HG02759 (cell line): Measurements from ENCODE around the gene KCNT2.

ENCODE experiments used
- ATAC-seq: cut with Tn5 transposase; IDR thresholded peaks from one replicate; pipeline ENCODE4 v1.9.1; 2021; ENCODE audit warnings: mild to moderate bottlenecking, moderate library complexity; ENCODE audit not compliant: unreplicated experiment

Gene KCNT2

GRCh38 chr1:196451103-196451502 is 157.1 kb downstream of the KCNT2 start:
- ATAC-seq = no peak

DNA sequence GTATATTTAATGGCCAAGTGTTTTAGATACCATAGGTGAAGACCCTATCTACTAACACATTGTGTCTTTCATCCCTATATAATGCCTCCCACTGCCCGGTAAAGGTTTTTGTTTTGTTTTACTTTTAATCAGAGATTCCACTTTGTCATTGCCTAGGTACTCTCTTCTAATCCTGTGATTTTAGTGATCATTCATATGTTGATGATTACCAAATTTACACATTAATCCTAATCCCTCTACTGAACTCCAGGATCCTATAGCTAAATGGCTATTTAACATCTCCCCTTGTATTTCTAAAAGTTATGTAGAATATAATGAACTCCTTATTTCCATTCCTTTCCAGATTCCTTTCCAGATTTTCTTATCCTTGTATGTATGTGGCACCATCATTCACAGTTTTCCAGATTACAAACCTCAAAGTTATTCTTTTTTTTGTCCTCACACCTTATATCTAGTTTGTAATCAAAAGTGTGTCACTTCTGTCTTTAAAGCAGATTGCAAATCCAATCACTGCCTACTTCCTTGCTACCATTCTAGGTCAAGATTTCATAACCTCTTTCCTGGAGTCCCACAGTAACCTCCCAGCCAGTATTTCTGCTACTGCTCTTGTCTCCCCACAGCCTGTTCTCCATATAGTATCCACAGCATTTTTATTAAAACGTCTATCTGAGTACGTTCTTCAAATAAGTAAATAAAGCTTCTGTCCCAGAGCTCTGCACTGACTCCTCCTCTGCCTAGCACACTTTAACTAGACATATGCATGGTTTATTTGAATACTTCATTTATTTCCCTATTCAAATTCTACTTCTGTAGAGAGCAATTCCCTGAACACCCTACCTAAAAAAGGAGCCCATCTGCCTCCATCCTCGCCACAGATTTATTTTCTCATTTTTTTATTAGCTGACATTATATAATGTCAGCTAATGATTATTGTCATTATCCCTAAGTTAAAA is 157.8 kb downstream of the KCNT2 start:
- ATAC-seq = no peak

DNA sequence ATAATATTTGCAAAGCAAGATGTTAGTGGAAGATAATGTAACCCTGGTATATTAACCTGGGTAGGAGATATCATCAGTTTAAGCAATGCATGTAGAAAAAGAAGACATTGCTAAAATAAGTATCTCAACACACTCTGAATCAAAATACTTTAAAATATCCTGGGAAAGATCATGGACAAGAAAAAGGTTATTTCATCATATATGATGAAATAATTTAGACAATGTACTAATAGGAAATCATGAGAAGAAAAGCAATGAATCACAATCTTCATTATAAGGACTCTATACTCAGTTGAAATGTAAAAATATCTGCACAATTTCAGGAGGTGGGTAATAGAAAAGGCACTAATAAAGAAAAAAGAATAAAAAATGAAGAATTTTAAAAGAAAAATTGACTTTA is 158.8 kb downstream of the KCNT2 start:
- ATAC-seq = no peak

GRCh38 chr1:196445775-196446174 is 162.5 kb downstream of the KCNT2 start:
- ATAC-seq = no peak

DNA sequence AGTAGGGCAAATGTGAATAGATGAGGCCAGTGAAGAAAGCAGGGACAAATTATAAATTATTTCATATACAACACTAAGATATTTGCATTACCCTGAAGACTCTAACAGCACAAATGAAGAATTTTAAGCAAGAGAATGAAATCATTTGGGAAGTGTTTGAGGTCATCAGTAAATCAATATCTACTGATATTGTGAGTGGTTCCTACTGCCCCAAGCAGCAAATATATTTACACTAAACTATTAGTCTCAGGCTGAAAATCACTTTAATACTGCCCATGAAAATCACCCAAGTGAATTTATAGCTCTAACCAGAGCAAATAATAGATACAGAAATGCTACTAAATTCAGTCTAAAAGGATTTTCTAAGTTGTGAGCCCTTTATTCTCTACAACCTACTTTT is 163.6 kb downstream of the KCNT2 start:
- ATAC-seq = no peak

DNA sequence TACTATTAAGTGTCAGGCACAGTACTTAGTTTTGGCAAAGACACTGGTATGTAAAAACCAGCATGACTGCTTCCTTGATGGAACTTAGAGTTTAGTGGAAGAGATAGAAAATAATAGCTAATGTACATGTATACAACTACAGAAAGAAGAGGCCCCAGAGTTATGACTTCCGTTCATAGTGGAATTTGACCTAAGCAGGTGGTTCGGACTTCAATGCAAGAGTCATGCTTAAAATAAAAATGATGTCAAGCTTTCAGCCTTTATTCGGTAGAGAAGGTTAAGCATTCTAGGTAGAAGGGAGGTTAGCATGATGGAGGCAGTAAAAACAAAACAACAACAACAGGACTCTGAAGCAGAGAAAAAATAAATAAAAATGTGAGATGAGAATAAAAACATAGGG is 165.9 kb downstream of the KCNT2 start:
- ATAC-seq = no peak

GRCh38 chr1:196440711-196441110 is 167.5 kb downstream of the KCNT2 start:
- no peak for ATAC-seq

DNA sequence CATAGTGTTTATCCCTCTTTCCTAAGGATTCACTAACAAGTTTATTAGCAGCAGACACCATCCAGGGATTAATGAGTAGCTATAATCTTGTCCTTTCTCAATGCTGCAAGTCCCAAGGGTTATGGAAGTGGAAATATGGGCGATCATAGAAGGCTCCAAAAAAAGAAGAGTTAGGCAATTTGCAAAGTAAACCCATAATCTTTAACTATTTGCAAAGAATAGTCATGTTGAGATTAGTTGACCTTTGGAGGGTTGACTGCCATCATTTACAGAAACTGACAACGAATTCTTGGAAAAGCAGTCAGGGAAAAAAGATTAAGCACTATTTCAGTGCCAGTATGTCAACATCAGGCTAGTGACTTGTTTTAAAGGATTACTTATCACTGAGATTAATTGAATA is 169.9 kb downstream of the KCNT2 start:
- no peak for ATAC-seq

- no peak for ATAC-seq
Measured at GRCh38 chr1:196437671-196438070, 170.6 kb downstream of the KCNT2 start.

GRCh38 chr1:196433000-196433399 is 175.2 kb downstream of the KCNT2 start:
- ATAC-seq = no peak

DNA sequence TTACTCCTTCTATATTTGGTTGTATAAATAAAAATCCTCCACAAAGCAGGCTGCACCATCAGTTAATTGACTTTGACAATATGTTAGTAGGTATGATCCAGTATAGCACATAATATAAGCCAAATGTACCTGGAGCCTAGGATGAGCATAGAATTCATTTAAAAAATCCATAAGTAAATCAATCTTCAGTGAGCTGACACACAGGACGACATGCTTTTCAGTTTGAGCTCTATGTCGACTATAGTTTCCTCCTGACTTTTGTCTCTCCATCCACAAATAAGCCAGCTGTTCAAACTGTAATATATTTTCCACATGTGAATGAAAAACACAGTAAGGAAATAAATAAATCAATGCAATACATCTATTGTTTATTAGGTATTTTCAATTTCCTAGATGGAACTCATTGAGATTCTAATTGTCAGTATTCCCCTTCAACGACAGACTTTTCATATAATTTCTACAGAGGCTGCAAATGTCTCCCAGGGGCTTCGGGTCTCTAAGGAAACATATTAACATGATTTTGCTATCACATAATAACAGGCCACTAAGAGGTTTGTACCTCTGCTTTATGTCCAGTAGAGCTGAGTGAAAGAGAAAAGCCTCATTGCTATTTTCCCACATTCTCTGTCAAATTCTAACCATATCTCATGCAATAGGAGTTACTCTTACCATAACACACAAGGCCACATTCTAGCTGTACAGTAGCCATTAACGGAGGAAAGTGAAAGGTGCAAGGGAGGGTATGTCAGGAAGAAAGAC is 180.1 kb downstream of the KCNT2 start:
- no peak for ATAC-seq

GRCh38 chr1:196425513-196425912 is 182.7 kb downstream of the KCNT2 start:
- no peak for ATAC-seq

DNA sequence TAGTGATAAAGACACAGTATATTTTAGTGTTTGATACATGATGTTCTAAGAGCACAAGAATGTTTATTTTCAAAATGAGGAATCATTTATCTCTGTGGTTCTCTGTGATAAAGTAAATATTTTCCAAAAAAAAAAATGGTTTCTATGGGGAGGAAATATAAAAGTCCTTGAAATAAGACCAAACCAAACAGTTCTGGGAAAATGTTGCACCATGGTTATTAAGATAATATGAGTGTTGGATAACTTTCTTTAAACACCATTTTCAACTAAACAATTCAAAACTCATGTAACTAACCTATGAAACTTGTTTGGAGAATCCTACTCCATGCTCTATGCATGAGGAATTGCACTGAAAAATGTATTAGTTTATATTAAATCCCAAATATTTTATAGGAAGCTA is 184.6 kb downstream of the KCNT2 start:
- ATAC-seq = no peak

GRCh38 chr1:196418772-196419171 is 189.5 kb downstream of the KCNT2 start:
- ATAC-seq = no peak

DNA sequence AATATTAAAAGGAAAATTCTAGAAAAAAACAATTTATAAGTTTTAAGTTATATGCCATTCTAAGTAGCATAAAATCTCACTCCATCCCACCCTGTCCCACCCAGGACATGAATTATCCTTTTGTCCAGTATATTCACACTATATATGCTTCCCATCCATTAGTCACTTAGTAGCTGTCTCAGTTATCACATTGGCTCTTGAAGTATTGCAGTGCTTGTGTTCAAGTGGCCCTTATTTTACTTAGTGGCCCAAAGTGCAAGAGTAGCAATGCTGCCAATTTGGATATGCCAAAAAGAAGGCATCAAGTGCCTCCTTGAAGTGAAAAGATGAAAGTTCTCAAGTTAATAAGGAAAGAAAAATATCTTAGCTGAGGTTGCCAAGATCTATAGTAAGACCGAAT is 192.3 kb downstream of the KCNT2 start:
- no peak for ATAC-seq

GRCh38 chr1:196412326-196412725 is 195.9 kb downstream of the KCNT2 start:
- ATAC-seq = no peak

DNA sequence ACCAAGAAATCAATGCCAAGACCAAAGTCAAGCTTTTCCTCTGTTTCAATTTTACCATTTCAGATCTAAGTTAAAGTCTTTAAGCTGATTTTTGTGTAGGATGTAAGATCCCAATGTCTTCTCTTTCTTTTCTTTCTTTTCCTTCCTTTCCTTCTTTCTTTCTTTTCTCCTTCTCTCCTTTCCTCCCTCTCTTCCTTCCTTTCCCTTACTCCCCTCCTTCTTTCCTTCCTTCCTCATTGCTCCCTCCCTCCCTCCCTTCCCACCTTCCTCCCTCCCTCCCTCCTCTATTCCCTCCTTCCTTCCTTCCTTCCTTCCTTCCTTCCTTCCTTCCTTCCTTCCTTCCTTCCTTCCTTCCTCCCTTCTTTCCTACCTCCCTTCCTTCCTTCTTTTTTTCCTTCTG is 197.5 kb downstream of the KCNT2 start:
- no peak for ATAC-seq

GRCh38 chr1:196409586-196409985 is 198.7 kb downstream of the KCNT2 start:
- ATAC-seq = no peak

GRCh38 chr1:196407358-196408051 is 200.7 kb downstream of the KCNT2 start:
- ATAC-seq = no peak

DNA sequence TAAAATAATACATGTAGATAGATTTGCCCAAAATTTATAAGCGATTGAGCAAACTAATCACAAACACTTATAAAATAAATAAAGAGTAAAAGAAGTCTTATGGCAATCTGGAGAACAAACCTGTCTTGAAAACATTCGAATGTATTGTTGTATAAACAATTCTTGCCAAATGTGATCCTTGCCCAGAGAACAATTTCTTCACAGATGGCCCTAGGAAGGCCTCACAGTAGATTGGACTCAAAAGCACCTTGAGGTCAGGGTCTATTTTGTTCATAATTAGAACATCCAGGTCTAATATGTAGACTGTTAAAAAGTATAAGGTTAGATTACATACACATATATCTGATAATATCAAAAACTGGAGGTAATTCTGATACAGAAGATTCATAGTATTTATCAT is 202.4 kb downstream of the KCNT2 start:
- ATAC-seq = no peak
